Activated naive CD8-positive, alpha-beta T cell treated with anti-CD3 and anti-CD28 coated beads, Interleukin-2, amount 50 U/mL, for 24 hours (primary cell): Measurements from ENCODE around the gene AMMECR1.

Source experiments
- ATAC-seq: fragments of 150-1000 bp; cut with Tn5 transposase; one replicate; pipeline ENCODE4 v1.10.0; 2021
- DNase-seq: peaks from one replicate; pipeline ENCODE4 v3.0.0; 2021
- H3K27ac Mint-ChIP-seq: one replicate; pipeline ENCODE4 v1.8.0; 2021; ENCODE audit warnings: mild to moderate bottlenecking, mixed read lengths
- H3K27me3 Mint-ChIP-seq: one replicate; pipeline ENCODE4 v1.8.0; 2021; ENCODE audit warnings: mixed read lengths
- H3K36me3 Mint-ChIP-seq: one replicate; pipeline ENCODE4 v1.8.0; 2021; ENCODE audit warnings: low read depth, mixed read lengths
- H3K4me1 Mint-ChIP-seq: one replicate; pipeline ENCODE4 v1.8.0; 2021; ENCODE audit warnings: mixed read lengths
- H3K4me3 Mint-ChIP-seq: one replicate; pipeline ENCODE4 v1.8.0; 2021; ENCODE audit warnings: mild to moderate bottlenecking, moderate library complexity, mixed read lengths
- H3K9me3 Mint-ChIP-seq: one replicate; pipeline ENCODE4 v1.8.0; 2021; ENCODE audit warnings: mixed read lengths

The AMMECR1 gene

GRCh38 chrX:110320381-110320987 is 2.6 kb upstream of the AMMECR1 start:
- H3K4me1 Mint-ChIP-seq: peaks cover 22% of the 10 kb centered on the region
- H3K27ac Mint-ChIP-seq: no peak overlapping the region
- H3K9me3 Mint-ChIP-seq: no peaks in the 10 kb centered on the region
- DNase-seq (no peak), ATAC-seq (no peak)
- H3K4me3 Mint-ChIP-seq: no peak overlapping the region
- H3K27me3 Mint-ChIP-seq: no peaks in the 10 kb centered on the region
- H3K36me3 Mint-ChIP-seq: no peaks in the 10 kb centered on the region

GRCh38 chrX:110318664-110318968 is 731 bp upstream of the AMMECR1 start:
- H3K27ac Mint-ChIP-seq: peak overlapping the region; percentile 87
- no peak for DNase-seq
- no peaks in the 10 kb centered on the region for H3K27me3 Mint-ChIP-seq
- H3K4me1 Mint-ChIP-seq: peaks cover 38% of the 10 kb centered on the region
- no peaks in the 10 kb centered on the region for H3K36me3 Mint-ChIP-seq
- H3K9me3 Mint-ChIP-seq: no peaks in the 10 kb centered on the region
- peak overlapping the region; percentile 89 for H3K4me3 Mint-ChIP-seq
- ATAC-seq: no peak

DNA sequence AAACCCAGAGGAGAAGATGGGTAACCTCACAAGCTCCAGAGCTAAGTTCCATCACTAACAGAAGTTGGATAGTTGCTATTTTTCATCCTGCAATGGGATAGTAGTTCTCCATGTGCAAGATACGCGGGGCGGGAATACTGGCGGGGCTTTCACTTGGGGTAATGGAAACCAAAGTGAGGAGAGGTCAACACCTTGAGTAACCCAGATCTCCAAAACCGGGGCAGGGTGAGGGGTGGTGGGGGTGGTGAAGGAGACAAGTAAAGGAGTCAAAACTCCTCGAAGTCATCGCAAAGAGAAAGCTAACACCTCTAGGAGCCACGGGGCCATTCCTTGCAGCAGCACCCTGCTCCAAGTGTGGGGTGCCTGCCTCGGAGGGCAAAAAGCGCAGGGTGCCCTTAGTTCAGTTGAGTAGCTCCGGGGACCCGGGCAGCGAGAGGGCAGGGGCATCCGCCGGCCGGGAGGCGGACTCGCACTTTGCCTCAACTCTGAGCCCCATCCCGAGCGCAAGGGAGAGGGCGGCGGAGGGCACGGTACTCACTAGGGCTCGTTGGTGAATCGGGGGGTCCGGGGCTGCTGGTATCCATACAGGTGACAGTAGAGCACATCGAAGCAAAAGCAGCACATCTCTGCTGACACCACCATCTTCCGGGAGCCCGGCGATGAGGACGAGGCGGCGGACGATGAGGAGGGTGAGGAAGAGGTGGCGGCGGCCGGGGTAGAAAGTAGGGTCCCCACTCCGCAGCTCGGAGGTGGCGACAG is 645 bp downstream of the AMMECR1 start:
- peak; percentile 26 for DNase-seq
- ATAC-seq: peak; percentile 38
- no peaks in the 10 kb centered on the region for H3K27me3 Mint-ChIP-seq
- no peaks in the 10 kb centered on the region for H3K9me3 Mint-ChIP-seq
- H3K4me3 Mint-ChIP-seq: peak overlapping the region; percentile 89
- peak overlapping the region; percentile 77 for H3K27ac Mint-ChIP-seq
- no peaks in the 10 kb centered on the region for H3K36me3 Mint-ChIP-seq
- peaks cover 45% of the 10 kb centered on the region for H3K4me1 Mint-ChIP-seq

DNA sequence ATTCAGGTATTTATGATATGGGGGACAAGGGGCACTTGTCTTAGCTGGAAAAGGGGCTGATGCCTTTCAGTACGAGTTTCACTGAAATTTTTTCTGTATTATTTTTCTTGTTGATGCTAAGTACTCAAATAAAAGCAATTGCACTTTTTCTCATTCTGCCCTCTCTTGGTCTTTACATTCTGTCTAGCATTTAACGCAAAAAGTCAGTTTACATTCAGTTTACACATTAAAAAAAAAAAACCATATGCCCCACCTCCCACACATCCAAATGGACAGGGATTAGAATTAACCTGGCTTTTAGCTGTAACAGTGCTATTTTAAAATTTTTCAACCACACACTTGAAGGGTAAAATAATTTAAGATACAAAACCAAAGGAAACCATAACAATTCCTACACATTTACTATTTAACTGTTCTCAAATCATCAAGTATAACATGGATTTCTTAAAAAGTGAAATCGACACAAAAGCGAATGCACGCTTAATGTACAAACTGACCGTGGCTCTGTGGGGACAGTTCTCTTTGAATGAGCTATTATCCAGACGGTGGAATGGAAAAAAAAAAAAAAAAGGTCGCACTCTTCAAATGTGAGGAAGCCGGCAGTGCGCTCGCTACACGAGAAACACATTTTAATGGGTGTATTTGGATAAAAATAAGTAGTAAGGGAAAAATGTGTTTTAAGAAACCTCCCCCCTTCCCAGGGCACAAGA is 1.4 kb downstream of the AMMECR1 start:
- ATAC-seq (no peak), DNase-seq (no peak)
- H3K4me3 Mint-ChIP-seq: peak overlapping the region; percentile 89
- H3K9me3 Mint-ChIP-seq: no peaks in the 10 kb centered on the region
- H3K27me3 Mint-ChIP-seq: no peaks in the 10 kb centered on the region
- peak overlapping the region; percentile 77 for H3K27ac Mint-ChIP-seq
- peaks cover 45% of the 10 kb centered on the region for H3K4me1 Mint-ChIP-seq
- no peaks in the 10 kb centered on the region for H3K36me3 Mint-ChIP-seq

DNA sequence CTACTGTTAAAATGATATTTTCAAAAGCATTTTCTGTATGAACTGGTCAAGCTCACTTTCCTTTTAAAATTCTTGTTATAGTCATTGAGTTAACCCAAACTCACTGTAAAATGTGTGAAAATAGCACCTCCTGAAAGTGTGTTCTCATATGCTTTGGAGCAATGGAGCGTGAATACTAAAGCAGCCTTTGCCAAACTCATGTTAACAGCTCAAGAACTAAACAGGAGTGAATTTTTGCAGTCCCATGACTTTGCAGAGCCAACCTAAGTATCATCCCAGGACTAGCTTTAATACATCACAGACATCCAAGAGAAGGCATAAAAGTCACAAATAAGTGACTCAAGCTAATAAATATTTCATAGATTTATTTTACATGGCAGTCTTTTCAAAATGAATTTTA is 2.3 kb downstream of the AMMECR1 start:
- Mint-ChIP-seq H3K4me1 (peaks cover 50% of the 10 kb centered on the region), H3K36me3 (no peaks in the 10 kb centered on the region), H3K27ac (no peak overlapping the region), H3K27me3 (no peaks in the 10 kb centered on the region), H3K4me3 (peak overlapping the region; percentile 89), H3K9me3 (no peaks in the 10 kb centered on the region)
- no peak for DNase-seq
- ATAC-seq: no peak

DNA sequence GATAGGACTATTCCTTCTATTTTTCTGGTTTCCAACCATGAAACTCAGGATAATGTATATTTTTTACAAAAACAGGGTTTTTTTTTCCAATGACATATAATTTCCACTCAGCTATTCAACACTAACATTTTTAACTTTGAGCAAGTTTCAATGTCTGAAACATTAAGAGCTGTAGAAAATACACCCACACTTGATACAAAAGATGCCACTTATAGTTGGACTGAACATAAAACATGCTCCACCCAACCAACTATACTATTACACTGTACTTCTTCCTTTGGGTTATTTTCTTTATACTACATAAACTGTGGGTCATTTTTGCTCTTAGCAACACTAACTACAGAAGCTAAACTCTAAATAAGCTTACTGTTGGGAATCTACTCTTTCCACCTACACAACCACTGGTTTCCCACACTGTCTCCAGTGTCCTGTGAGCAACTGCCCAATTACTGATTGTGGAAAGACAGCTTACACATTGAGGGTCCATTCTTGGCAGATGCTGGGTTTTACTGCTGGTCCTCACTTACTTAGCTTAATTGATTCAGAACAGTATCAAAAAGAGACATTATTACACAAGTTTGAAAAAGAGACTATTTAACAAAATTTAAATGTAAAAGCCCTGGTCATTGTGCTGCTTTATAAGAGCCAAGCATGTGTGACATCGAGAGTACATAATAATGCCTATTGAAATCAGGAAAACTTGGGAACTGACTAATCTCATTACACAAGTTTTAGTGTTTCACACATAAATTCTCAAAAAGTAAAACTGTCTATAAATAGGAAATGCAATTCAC is 6.3 kb downstream of the AMMECR1 start:
- peaks cover 65% of the 10 kb centered on the region for H3K4me1 Mint-ChIP-seq
- no peaks in the 10 kb centered on the region for H3K36me3 Mint-ChIP-seq
- peak; percentile 46 for ATAC-seq
- DNase-seq: no peak
- H3K27me3 Mint-ChIP-seq: no peaks in the 10 kb centered on the region
- no peaks in the 10 kb centered on the region for H3K9me3 Mint-ChIP-seq
- H3K4me3 Mint-ChIP-seq: peak overlapping the region; percentile 17
- peak overlapping the region; percentile 65 for H3K27ac Mint-ChIP-seq

- no peaks in the 10 kb centered on the region for H3K9me3 Mint-ChIP-seq
These were observed 7.0 kb downstream of the AMMECR1 start for GRCh38 chrX:110310896-110311295.

DNA sequence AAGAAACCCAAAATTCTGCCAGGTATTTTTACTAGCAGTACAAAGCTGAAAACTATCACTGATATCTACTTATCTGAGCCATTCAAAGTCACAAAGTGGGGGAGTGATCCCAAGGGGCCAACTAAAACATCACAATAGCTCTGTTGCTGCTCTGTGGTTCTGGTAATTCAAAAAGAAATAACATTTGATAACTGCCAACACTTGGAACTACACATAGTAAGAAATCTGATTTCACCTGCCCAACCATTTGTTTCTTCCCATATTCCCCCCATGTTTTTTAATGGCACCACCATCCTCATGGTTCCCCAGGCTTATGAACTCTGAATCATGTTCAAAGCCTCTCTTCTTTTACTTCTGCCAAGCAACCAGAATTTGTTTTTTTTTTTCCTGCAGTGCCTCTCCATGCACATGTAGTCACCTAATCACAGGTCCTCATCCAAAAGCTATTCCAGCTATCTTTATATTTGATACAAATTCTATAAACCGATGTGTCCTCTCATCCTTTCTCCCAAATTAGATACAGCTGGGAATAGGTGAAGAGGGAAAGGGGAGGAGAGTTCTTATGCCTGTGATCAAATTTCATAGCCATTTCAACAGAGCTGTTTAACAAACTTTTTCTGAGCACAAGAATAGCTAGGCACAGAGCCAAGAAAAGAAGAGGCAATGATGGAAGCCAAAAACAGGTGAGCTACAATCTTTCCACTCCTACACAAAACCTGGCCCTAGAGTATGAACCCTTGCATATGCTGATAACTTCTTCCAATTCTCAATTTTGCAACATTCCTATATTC is 7.7 kb downstream of the AMMECR1 start:
- DNase-seq (no peak), ATAC-seq (no peak)
- Mint-ChIP-seq H3K4me1 (peaks cover 57% of the 10 kb centered on the region), H3K27me3 (no peaks in the 10 kb centered on the region), H3K27ac (peak overlapping the region; percentile 11), H3K9me3 (no peaks in the 10 kb centered on the region), H3K4me3 (no peak overlapping the region), H3K36me3 (no peaks in the 10 kb centered on the region)

More at GRCh38 chrX:110310896-110311295, 7.0 kb downstream of the AMMECR1 start:
- DNase-seq (peak; percentile 9), ATAC-seq (peak; percentile 87)
- peak overlapping the region; percentile 65 for H3K27ac Mint-ChIP-seq
- no peaks in the 10 kb centered on the region for H3K27me3 Mint-ChIP-seq
- no peak overlapping the region for H3K4me3 Mint-ChIP-seq
- H3K36me3 Mint-ChIP-seq: no peaks in the 10 kb centered on the region
- peaks cover 60% of the 10 kb centered on the region for H3K4me1 Mint-ChIP-seq

- no peaks in the 10 kb centered on the region for H3K27me3 Mint-ChIP-seq
- H3K36me3 Mint-ChIP-seq: no peaks in the 10 kb centered on the region
- H3K27ac Mint-ChIP-seq: no peak overlapping the region
- DNase-seq: no peak
- no peak for ATAC-seq
- no peaks in the 10 kb centered on the region for H3K9me3 Mint-ChIP-seq
- H3K4me1 Mint-ChIP-seq: peaks cover 54% of the 10 kb centered on the region
- no peak overlapping the region for H3K4me3 Mint-ChIP-seq
These were observed 9.7 kb downstream of the AMMECR1 start for GRCh38 chrX:110308220-110308619.

DNA sequence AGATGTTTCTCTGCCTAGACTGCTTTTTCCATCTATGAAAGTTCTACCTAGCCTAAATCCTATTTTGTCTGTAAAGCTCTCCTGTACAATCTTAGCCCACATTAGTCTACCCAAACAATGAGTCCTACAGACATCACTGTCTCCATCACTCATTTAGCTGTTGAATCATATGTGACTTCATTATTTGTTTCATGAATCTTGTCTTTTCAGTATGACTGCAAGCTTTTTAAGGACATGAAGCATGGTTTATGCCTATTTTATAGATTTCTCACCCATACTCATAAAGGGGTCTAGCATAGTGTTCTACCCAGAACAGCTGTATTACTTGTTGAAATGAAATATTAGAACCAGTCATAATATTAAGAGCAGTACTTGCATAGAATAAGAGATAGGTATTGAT is 13.0 kb downstream of the AMMECR1 start:
- ATAC-seq: peak; percentile 40
- Mint-ChIP-seq H3K27ac (no peak overlapping the region), H3K27me3 (no peaks in the 10 kb centered on the region), H3K4me1 (peaks cover 29% of the 10 kb centered on the region), H3K36me3 (peaks cover 1% of the 10 kb centered on the region), H3K4me3 (no peak overlapping the region), H3K9me3 (no peaks in the 10 kb centered on the region)
- no peak for DNase-seq

DNA sequence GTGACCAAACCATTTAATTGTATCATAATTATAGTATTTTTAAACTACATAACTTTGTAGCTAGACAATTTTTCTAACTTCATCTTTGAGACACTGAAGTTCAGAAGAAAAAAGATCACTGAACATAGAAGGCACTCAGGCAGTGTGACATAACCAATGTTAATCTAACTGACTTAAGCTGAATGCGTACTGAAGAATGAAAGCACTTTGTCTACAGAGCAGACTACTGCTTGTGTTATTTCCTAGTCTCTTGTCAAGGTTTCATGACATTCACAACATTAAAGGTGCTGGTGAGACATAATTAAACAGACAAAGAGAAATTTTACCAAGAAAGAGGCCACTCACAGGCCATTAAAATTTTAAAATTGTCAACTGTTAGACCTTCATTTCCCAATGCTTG is 13.5 kb downstream of the AMMECR1 start:
- Mint-ChIP-seq H3K27me3 (no peaks in the 10 kb centered on the region), H3K27ac (no peak overlapping the region), H3K9me3 (no peaks in the 10 kb centered on the region), H3K4me1 (peaks cover 25% of the 10 kb centered on the region), H3K4me3 (no peak overlapping the region), H3K36me3 (peaks cover 1% of the 10 kb centered on the region)
- DNase-seq (no peak), ATAC-seq (no peak)

DNA sequence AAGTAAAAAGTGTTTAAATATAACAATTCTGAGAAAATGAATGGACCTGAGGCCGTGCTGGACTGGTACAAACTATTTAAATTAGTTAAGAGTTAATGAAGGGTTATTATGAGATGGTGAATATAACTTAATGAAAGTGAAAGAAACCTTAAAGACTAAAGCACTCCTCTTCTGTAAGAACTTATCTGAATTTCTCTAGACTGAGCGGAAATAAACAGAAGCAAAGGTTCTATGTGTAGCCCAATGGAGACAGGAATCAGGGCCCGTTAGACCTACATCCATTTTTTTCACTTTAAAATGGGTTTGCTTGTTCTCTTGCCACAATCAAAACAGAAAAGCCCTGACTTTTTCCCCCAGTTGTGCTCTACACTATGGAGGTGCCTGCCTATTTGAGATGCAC is 14.9 kb downstream of the AMMECR1 start:
- no peak for ATAC-seq
- no peak for DNase-seq
- Mint-ChIP-seq H3K36me3 (peaks cover 2% of the 10 kb centered on the region), H3K27ac (no peak overlapping the region), H3K4me3 (no peak overlapping the region), H3K4me1 (peaks cover 17% of the 10 kb centered on the region), H3K9me3 (no peaks in the 10 kb centered on the region), H3K27me3 (no peaks in the 10 kb centered on the region)

DNA sequence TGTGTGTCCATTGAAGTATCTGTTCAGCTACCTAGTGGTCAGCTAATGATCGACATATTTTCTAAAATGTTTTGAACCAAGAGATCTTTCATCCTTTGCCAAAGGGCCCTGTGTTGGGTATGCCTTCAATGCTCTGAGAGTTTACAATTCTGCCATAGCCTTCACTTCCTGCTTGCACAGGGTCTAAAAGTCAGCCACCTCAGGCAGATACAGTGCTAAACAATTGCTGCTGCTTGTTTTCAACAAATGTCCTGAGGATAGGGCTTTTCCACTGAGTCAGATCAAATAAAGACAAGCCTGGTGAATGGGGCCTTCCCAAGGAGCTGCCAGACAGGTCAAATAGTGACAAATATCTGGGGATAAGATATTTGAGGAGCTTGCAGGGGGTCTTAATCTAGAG is 16.7 kb downstream of the AMMECR1 start:
- Mint-ChIP-seq H3K4me1 (peaks cover 17% of the 10 kb centered on the region), H3K4me3 (no peak overlapping the region), H3K36me3 (peaks cover 8% of the 10 kb centered on the region), H3K27ac (no peak overlapping the region), H3K9me3 (no peaks in the 10 kb centered on the region), H3K27me3 (no peaks in the 10 kb centered on the region)
- no peak for DNase-seq
- ATAC-seq: no peak

- H3K27ac Mint-ChIP-seq: no peak overlapping the region
- ATAC-seq (no peak), DNase-seq (no peak)
- no peaks in the 10 kb centered on the region for H3K27me3 Mint-ChIP-seq
- peaks cover 10% of the 10 kb centered on the region for H3K36me3 Mint-ChIP-seq
- no peaks in the 10 kb centered on the region for H3K9me3 Mint-ChIP-seq
- H3K4me3 Mint-ChIP-seq: no peak overlapping the region
- peaks cover 4% of the 10 kb centered on the region for H3K4me1 Mint-ChIP-seq
These were observed 23.8 kb downstream of the AMMECR1 start for GRCh38 chrX:110294087-110294486.
